HL-60/S4 treated with retinoic acid at 250 ng/mL for 4 days and 3 days (cell line): ENCODE results near the gene ARL4A.
"Not testable (repeated sequence)": the region's sequence is repeated elsewhere in the genome, so short reads cannot be mapped to it uniquely, and the experiment has no call there.

Source experiments
- in situ Hi-C: fragments of 300-500 bp; cut with MboI; formaldehyde crosslinking; loops from 2 replicates; pipeline ENCODE4 v1.7.0; 2022; ENCODE audit warnings: low sequenced_read_pairs

ARL4A gene

GRCh38 chr7:12686891-12687717 is at the start of gene ARL4A:
TSS of gene ARL4A (plus strand) at chr7:12687633. CDS start at chr7:12688255, 622 bp downstream.
- in situ Hi-C loops = no loop called here

- in situ Hi-C loops = loop anchor here (25.0 kb wide), 1 partner anchor 624 kb away; no protein-coding TSS in a partner anchor
Measured at GRCh38 chr7:12637819-12638592, 49.4 kb upstream of the ARL4A start.

DNA sequence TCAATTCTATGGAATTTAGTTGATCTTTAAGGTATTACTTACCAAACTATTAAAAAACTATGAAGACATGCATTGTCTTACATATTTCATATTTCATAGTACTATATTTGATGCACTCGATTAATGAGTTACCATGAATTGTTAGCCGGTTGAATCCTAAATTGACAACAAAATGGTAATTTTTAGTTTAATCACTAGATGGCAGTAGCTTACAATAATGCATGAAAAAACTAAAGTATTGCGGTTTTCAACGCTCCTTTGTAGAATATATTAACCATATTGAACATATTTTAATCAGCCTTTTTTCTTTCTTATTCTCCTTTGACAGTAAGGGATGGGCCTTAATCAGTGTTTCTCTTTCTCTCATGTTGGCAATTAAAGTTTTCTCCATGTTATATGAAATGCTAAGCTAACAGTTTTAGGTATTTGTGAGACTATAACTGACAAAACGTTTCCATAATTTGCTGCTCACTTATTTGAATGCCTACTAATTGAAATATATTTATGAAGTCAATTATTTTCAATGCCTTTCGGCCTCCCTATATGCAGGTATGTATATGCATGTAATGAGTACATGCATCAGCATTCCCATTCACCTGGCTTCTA is 48.5 kb upstream of the ARL4A start:
- in situ Hi-C loops = loop anchor here (25.0 kb wide), 1 partner anchor 623 kb away; no protein-coding TSS in a partner anchor

DNA sequence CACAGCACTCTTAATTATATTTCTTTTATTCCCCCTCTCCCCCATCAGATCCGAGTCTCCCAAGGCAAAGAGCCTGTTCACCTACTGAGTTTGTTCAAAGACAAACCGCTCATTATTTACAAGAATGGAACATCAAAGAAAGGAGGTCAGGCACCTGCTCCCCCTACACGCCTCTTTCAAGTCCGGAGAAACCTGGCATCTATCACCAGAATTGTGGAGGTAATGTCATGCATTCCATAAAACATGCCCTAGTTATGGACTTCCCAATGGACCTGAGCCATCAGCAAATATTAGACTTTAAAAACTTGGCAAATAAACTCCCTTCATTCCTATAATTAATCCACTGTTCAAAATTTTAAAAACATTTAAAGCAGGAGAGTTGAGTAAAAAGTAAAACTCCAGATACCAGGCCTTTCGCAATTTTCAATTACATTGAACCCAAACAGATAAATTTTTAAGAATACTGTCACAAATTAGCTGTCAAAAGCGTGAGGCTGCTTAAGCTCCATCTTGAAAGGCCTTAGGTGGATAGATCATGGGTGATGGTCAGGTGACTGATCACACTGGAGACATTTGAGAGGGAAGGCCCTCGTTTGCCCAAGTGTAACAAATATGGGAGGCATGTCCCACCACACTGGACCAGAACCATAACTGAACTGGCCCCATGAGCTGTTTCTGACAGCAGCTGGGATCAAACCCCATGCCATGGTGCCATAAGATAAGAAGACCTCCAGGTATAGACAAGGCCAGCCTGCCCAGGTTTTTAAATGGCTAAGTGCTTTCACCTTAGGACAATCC is 46.9 kb upstream of the ARL4A start:
- in situ Hi-C loops = loop anchor here (25.0 kb wide), 1 partner anchor 622 kb away; no protein-coding TSS in a partner anchor

DNA sequence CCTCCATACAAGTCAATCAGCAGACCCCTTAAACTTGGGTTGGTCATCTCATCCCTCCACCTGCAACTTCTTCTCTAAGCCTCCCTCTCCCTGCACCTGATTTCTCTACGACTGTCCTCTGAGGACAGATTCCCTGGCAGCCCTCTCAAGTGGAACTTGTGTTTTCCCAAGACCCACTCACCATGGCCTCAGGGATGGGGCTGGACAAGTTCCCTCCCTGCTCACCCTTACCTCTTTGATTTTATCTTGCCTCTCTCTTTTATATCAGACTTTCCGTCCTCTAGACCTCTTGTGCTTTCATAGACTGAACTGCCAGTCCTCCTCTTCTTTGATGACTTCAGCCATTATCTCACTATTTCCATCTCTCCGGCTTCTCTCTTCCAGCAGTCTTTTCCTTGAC is 46.2 kb upstream of the ARL4A start:
- in situ Hi-C loops = loop anchor here (25.0 kb wide), 1 partner anchor 621 kb away; no protein-coding TSS in a partner anchor

- in situ Hi-C loops = loop anchor here (25.0 kb wide), 1 partner anchor 620 kb away; no protein-coding TSS in a partner anchor
Measured at GRCh38 chr7:12642508-12642907, 44.9 kb upstream of the ARL4A start.

- in situ Hi-C loops = loop anchor here (25.0 kb wide), 1 partner anchor 619 kb away; no protein-coding TSS in a partner anchor
Measured at GRCh38 chr7:12643001-12643643, 44.3 kb upstream of the ARL4A start.

DNA sequence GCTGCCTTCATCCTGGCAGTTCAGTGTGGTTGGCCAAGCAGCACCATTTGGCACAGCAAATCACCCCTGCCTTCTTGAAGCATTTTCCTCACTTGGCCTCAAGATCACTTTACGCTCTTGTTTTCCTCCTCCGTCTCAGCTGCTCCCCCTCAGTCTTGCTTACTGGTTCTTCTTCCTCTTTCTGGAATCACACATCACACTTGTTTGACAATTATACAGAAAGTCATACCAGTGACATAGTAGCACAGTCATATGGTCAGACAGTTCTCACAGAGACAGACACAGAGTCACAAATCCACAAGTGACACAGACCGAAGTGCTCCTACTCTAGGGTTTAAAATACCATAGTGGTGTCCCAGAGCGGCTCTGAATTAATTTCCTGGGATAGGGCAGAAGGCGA is 43.8 kb upstream of the ARL4A start:
- in situ Hi-C loops = loop anchor here (25.0 kb wide), 1 partner anchor 619 kb away; no protein-coding TSS in a partner anchor

DNA sequence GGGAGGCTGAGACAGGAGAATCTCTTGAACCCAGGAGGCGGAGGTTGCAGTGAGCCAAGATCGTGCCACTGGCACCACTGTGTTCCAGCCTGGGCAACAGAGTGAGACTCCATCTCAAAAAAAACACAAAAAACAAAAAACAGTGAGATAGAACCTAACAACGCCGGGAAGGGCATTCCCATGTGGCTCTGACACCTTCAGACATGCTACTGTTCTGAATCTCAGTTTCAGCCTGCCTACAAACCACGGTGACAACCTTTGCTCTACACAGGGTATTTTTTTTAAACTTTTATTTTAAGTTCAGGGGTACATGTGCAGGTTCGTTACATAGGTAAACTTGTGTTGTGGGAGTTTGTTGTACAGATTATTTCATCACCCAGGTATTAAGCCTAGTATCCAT is 42.2 kb upstream of the ARL4A start:
- in situ Hi-C loops = loop anchor here (25.0 kb wide), 1 partner anchor 617 kb away; no protein-coding TSS in a partner anchor

DNA sequence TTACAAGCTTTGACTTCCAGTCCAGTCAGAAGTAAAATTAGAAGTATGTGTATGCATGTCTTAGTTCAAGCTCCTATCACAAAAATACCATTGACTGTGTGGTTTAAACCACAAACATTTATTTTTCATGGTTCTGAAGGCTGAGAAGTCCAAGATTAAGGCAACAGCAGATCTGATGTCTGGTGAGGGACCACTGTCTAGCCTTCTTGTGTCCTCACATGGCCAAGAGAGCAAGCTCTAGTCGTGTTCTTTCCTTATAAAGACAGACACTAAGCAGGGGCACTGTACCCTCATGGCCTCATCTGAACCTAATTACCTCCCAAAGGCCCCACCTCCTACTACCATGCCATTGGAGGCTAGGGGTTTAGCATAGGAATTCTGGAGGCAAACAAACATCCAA is 41.3 kb upstream of the ARL4A start:
- in situ Hi-C loops = loop anchor here (25.0 kb wide), 1 partner anchor 616 kb away; no protein-coding TSS in a partner anchor

GRCh38 chr7:12647364-12648219 is 39.8 kb upstream of the ARL4A start:
- in situ Hi-C loops = loop anchor here (25.0 kb wide), 1 partner anchor 615 kb away; no protein-coding TSS in a partner anchor

GRCh38 chr7:12648704-12649261 is 38.6 kb upstream of the ARL4A start:
- in situ Hi-C loops = loop anchor here (25.0 kb wide), 1 partner anchor 614 kb away; no protein-coding TSS in a partner anchor

- in situ Hi-C loops = loop anchor here (25.0 kb wide), 1 partner anchor 613 kb away; no protein-coding TSS in a partner anchor
Measured at GRCh38 chr7:12649348-12649747, 38.1 kb upstream of the ARL4A start.

- in situ Hi-C loops = no loop called here
Measured at GRCh38 chr7:12650080-12650479, 37.4 kb upstream of the ARL4A start.

DNA sequence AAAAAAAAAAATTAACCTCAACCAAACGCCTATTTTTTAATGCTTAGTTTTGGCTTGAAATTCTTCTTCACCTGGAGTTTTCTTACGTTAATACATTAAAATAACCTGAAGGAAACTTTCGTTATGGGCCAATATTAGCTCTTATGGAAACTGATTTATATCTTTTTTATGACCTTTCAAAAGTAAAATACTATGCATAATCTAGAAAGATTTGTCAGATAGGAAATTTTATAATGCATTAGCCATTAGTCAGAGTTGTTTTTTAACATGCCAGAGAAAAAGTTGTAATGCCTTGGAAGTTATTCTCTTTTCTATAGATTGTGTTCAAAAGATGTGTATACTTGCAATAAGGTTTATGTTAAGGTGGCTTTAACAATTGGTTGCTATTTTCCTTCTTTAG is 34.3 kb upstream of the ARL4A start:
- in situ Hi-C loops = no loop called here

- in situ Hi-C loops = no loop called here
Measured at GRCh38 chr7:12653518-12653917, 33.9 kb upstream of the ARL4A start.

DNA sequence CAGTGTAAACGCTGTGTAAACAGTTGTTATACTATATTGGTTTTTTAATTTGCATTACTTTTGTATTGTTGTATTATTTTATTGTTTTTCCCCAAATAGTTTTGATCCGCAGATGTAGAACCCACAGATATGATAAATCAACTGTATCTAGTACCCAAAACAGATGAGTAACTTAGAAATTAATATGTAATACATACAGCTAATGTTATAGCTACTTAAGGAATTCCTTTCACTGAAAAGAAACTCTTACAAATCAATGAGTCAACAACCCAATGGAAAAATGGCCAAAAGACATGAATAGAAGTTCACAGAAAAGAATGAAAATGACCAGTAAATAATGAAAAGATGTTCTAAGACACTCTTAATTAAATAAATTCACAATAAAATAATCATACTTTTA is 32.3 kb upstream of the ARL4A start:
- in situ Hi-C loops = no loop called here

- in situ Hi-C loops = not testable (repeated sequence)
Measured at GRCh38 chr7:12660423-12660822, 27.0 kb upstream of the ARL4A start.
